Measurements from ENCODE around the gene CTNNA2.

DNA sequence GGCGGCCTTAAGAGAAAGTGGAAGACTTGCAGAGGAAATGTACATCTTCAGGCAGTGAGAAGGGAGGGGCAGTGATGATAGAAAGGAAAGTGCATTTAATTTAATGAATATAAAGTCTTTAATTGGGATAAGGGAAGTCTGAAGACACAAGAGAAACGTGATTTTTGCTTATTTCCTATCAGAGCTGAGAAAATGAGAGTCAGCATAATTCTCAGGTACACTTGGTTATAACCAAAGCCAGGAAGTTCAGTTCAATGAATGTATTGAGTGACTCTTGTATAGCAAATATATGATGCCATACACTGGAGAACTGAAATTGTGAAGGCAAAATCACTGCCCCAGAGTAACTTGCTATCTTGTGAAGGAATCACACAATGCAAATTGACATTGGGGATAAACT is 535.4 kb downstream of the CTNNA2 start:
- TF ChIP-seq, protein P1, sequence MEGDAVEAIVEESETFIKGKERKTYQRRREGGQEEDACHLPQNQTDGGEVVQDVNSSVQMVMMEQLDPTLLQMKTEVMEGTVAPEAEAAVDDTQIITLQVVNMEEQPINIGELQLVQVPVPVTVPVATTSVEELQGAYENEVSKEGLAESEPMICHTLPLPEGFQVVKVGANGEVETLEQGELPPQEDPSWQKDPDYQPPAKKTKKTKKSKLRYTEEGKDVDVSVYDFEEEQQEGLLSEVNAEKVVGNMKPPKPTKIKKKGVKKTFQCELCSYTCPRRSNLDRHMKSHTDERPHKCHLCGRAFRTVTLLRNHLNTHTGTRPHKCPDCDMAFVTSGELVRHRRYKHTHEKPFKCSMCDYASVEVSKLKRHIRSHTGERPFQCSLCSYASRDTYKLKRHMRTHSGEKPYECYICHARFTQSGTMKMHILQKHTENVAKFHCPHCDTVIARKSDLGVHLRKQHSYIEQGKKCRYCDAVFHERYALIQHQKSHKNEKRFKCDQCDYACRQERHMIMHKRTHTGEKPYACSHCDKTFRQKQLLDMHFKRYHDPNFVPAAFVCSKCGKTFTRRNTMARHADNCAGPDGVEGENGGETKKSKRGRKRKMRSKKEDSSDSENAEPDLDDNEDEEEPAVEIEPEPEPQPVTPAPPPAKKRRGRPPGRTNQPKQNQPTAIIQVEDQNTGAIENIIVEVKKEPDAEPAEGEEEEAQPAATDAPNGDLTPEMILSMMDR (IDR thresholded peaks at IDR 0.05): no peak
- TF ChIP-seq POLR2A (IDR thresholded peaks at IDR 0.05) (no peak), EP300 (IDR thresholded peaks at IDR 0.05) (no peak)
